PC-3 (cell line): ENCODE measurements around the gene SUGP1. TPM values are rescaled to one million over a fixed set of nuclear protein-coding genes. Genes with fewer than 3 reads are reported as not detected.

Experiments used
- ATAC-seq: fragments of 200-7000 bp; cut with Tn5 transposase; 2 replicates; pipeline ENCODE4 v1.9.1; 2020; ENCODE audit warnings: mild to moderate bottlenecking, moderate library complexity
- BruUV-seq: library from RNA; stranded (reverse); fragments of 400-500 nt; replicated peaks from 2 replicates; lab custom pipeline; 2021; lab: Mats Ljungman, UMichigan
- CTCF ChIA-PET: fragments of 300-600 bp; sonication (Branson Sonifier 250); formaldehyde crosslinking; loops from one replicate; lab custom pipeline; 2022; ENCODE audit warnings: antibody characterized with exemption; lab: Charles Lee
- POLR2A ChIA-PET: fragments of 300-600 bp; sonication (Branson Sonifier 250); formaldehyde crosslinking; loops from one replicate; lab custom pipeline; 2022; ENCODE audit warnings: antibody characterized with exemption; ENCODE audit not compliant: unreplicated experiment; lab: Charles Lee
- DNase-seq: peaks from one replicate; pipeline ENCODE4 v3.0.0-alpha.2; 2015
- H2AFZ ChIP-seq: fragments of 300-600 bp; sonication (generic); 2 replicates; pipeline ENCODE4 v1.6.0; 2016; ENCODE audit warnings: antibody characterized with exemption, low read length
- H3F3A ChIP-seq: fragments of 300-600 bp; sonication (generic); one replicate; pipeline ENCODE4 v1.6.0; 2017; ENCODE audit warnings: antibody characterized with exemption, low read length, control low read depth, mild to moderate bottlenecking; ENCODE audit not compliant: unreplicated experiment
- H3K27ac ChIP-seq: fragments of 300-600 bp; sonication (generic); 2 replicates; pipeline ENCODE4 v1.5.1; 2016; ENCODE audit warnings: mild to moderate bottlenecking, low read length
- H3K27me3 ChIP-seq: fragments of 300-600 bp; sonication (generic); 2 replicates; pipeline ENCODE4 v1.6.1; 2016; ENCODE audit warnings: low read length, mixed read lengths
- H3K36me3 ChIP-seq: fragments of 300-600 bp; sonication (generic); 2 replicates; pipeline ENCODE4 v1.6.1; 2016; ENCODE audit warnings: low read depth, mixed run types, low read length, mixed read lengths
- H3K4me1 ChIP-seq: fragments of 300-600 bp; sonication (generic); 2 replicates; pipeline ENCODE4 v1.5.1; 2016; ENCODE audit warnings: low read length; ENCODE audit not compliant: insufficient read depth
- H3K4me2 ChIP-seq: fragments of 300-600 bp; sonication (generic); 2 replicates; pipeline ENCODE4 v1.6.0; 2016; ENCODE audit warnings: low read length
- H3K4me3 ChIP-seq: fragments of 300-600 bp; sonication (generic); 2 replicates; pipeline ENCODE4 v1.5.1; 2016; ENCODE audit warnings: mild to moderate bottlenecking, low read length, mixed read lengths
- H3K79me2 ChIP-seq: fragments of 300-600 bp; sonication (generic); 2 replicates; pipeline ENCODE4 v1.6.1; 2017; ENCODE audit warnings: low read length, mixed read lengths
- H3K9ac ChIP-seq: fragments of 300-600 bp; sonication (generic); 2 replicates; pipeline ENCODE4 v1.6.0; 2016; ENCODE audit warnings: mild to moderate bottlenecking, low read length
- H3K9me2 ChIP-seq: fragments of 300-600 bp; sonication (generic); replicated peaks from 2 replicates; pipeline ENCODE4 v1.6.1; 2016; ENCODE audit warnings: mixed run types, low read length, mixed read lengths
- H3K9me3 ChIP-seq: fragments of 300-600 bp; sonication (generic); 2 replicates; pipeline ENCODE4 v1.6.1; 2016; ENCODE audit warnings: low read length, mixed read lengths
- H4K20me1 ChIP-seq: fragments of 300-600 bp; sonication (generic); 2 replicates; pipeline ENCODE4 v1.6.1; 2016; ENCODE audit warnings: low read length, mixed read lengths
- EZH2 ChIP-seq: fragments of 300-600 bp; sonication (generic); IDR thresholded peaks from one replicate; pipeline ENCODE4 v1.6.1; 2017; ENCODE audit warnings: antibody characterized with exemption, mild to moderate bottlenecking, low read length; ENCODE audit not compliant: unreplicated experiment
- EZH2phosphoT487 ChIP-seq: fragments of 300-600 bp; sonication (generic); IDR thresholded peaks from 2 replicates; pipeline ENCODE4 v1.6.1; 2018; ENCODE audit warnings: mild to moderate bottlenecking, antibody characterized with exemption, low read length, borderline replicate concordance
- intact Hi-C: fragments of 100-400 bp; cut with micrococcal nuclease; formaldehyde crosslinking; loops from 2 replicates; pipeline ENCODE4 v1.9.0; 2023
- total RNA-seq: library from RNA; depleted of rRNA; stranded (reverse); fragments of >200 nt; gene quantifications from 2 replicates; pipeline ENCODE4 v1.2.3, GENCODE V29; 2014
- TF ChIP-seq, protein P1 (sequence below): fragments of 300-600 bp; sonication (generic); conservative IDR thresholded peaks from 2 replicates; pipeline ENCODE4 v1.5.1; 2017; ENCODE audit warnings: antibody characterized with exemption, low read depth, mild to moderate bottlenecking, low read length

Gene SUGP1
- total RNA-seq, 1 experiment from 2014 or later = 42.1 TPM

DNA sequence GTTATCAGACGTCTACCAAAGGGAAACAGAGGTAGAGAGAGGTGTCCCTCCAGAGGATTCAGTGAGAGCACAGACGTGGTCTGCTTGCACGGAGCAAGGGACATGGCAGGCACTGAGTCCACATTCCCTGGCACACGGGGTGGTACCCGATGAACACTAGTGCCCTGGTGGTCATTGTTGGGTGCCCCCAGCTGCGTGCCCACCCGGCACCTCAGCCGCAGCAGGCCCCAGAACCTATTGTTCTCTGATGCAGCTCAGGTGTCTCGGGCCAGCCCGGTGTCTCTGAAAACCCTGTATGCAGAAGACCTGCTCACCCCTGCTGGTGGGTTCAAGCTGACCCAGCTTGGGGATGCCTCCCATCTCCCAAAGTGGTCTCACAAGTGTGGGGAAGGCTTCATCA lies 11.9 kb downstream of the SUGP1 start:
- Histone ChIP-seq H3K9me3 (no peaks in the 10 kb centered on the region), H3K4me3 (no peak overlapping the region), H2AFZ (no peak overlapping the region), H3F3A (no peaks in the 10 kb centered on the region), H3K27ac (no peak overlapping the region), H3K27me3 (no peaks in the 10 kb centered on the region), H3K79me2 (no peaks in the 10 kb centered on the region), H3K9me2 (no peaks in the 10 kb centered on the region), H3K4me1 (no peaks in the 10 kb centered on the region), H3K4me2 (no peak overlapping the region), H3K9ac (no peak overlapping the region), H3K36me3 (peaks cover 18% of the 10 kb centered on the region; the same call in 1 of the 2 replicates), H4K20me1 (no peaks in the 10 kb centered on the region)
- POLR2A ChIA-PET = no interaction called here
- BruUV-seq = no TSS peak
- no peak for DNase-seq
- CTCF ChIA-PET = no interaction called here
- TF ChIP-seq, protein P1, sequence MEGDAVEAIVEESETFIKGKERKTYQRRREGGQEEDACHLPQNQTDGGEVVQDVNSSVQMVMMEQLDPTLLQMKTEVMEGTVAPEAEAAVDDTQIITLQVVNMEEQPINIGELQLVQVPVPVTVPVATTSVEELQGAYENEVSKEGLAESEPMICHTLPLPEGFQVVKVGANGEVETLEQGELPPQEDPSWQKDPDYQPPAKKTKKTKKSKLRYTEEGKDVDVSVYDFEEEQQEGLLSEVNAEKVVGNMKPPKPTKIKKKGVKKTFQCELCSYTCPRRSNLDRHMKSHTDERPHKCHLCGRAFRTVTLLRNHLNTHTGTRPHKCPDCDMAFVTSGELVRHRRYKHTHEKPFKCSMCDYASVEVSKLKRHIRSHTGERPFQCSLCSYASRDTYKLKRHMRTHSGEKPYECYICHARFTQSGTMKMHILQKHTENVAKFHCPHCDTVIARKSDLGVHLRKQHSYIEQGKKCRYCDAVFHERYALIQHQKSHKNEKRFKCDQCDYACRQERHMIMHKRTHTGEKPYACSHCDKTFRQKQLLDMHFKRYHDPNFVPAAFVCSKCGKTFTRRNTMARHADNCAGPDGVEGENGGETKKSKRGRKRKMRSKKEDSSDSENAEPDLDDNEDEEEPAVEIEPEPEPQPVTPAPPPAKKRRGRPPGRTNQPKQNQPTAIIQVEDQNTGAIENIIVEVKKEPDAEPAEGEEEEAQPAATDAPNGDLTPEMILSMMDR = no peak
- TF ChIP-seq EZH2phosphoT487 (no peak), EZH2 (no peak)
- intact Hi-C loops = no loop called here
- no peak for ATAC-seq

- Histone ChIP-seq H3F3A (no peaks in the 10 kb centered on the region), H3K27me3 (no peaks in the 10 kb centered on the region), H2AFZ (no peak overlapping the region), H3K9me3 (no peaks in the 10 kb centered on the region), H3K27ac (no peak overlapping the region), H3K79me2 (no peaks in the 10 kb centered on the region), H3K9ac (no peak overlapping the region), H4K20me1 (no peaks in the 10 kb centered on the region), H3K4me3 (no peak overlapping the region), H3K4me1 (no peaks in the 10 kb centered on the region), H3K9me2 (no peaks in the 10 kb centered on the region), H3K36me3 (peaks cover 23% of the 10 kb centered on the region), H3K4me2 (no peak overlapping the region)
- intact Hi-C loops = no loop called here
- POLR2A ChIA-PET = no interaction called here
- no peak for DNase-seq
- CTCF ChIA-PET = no interaction called here
- ATAC-seq = no peak
- no peak for TF ChIP-seq EZH2phosphoT487
- TF ChIP-seq, protein P1 = no peak
- no peak for TF ChIP-seq EZH2
- BruUV-seq = no TSS peak
Observed at GRCh38 chr19:19306191-19306590, 14.1 kb downstream of the SUGP1 start.

- no peaks in the 10 kb centered on the region for H3K9me2 ChIP-seq
Observed at GRCh38 chr19:19305696-19306095, 14.6 kb downstream of the SUGP1 start.

More at GRCh38 chr19:19305696-19306095, 14.6 kb downstream of the SUGP1 start:
- H3K79me2 ChIP-seq = no peaks in the 10 kb centered on the region
- no peaks in the 10 kb centered on the region for H3K4me1 ChIP-seq
- H3F3A ChIP-seq = no peaks in the 10 kb centered on the region
- H3K4me2 ChIP-seq = no peak overlapping the region
- intact Hi-C loops = no loop called here
- ChIA-PET CTCF (no interaction called here), POLR2A (no interaction called here)
- H4K20me1 ChIP-seq = no peaks in the 10 kb centered on the region
- ATAC-seq = no peak
- no TSS peak for BruUV-seq
- no peaks in the 10 kb centered on the region for H3K27me3 ChIP-seq
- no peak overlapping the region for H3K4me3 ChIP-seq
- H3K27ac ChIP-seq = no peak overlapping the region
- DNase-seq = no peak
- H3K9ac ChIP-seq = no peak overlapping the region
- H3K9me3 ChIP-seq = no peaks in the 10 kb centered on the region
- H2AFZ ChIP-seq = no peak overlapping the region
- H3K36me3 ChIP-seq = peaks cover 27% of the 10 kb centered on the region
- TF ChIP-seq, protein P1 = no peak
- TF ChIP-seq EZH2 (no peak), EZH2phosphoT487 (no peak)
